Activated T-cell treated with anti-CD3 and anti-CD28 coated beads, Interleukin-2, amount 50 U/mL, for 1 hour (primary cell): ENCODE measurements around the gene ZSWIM4.
"Not testable (repeated sequence)": the region's sequence is repeated elsewhere in the genome, so short reads cannot be mapped to it uniquely, and the experiment has no call there.

Experiments
- DNase-seq: peaks from one replicate; pipeline ENCODE4 v3.0.0-alpha.2; 2020

The ZSWIM4 gene

DNA sequence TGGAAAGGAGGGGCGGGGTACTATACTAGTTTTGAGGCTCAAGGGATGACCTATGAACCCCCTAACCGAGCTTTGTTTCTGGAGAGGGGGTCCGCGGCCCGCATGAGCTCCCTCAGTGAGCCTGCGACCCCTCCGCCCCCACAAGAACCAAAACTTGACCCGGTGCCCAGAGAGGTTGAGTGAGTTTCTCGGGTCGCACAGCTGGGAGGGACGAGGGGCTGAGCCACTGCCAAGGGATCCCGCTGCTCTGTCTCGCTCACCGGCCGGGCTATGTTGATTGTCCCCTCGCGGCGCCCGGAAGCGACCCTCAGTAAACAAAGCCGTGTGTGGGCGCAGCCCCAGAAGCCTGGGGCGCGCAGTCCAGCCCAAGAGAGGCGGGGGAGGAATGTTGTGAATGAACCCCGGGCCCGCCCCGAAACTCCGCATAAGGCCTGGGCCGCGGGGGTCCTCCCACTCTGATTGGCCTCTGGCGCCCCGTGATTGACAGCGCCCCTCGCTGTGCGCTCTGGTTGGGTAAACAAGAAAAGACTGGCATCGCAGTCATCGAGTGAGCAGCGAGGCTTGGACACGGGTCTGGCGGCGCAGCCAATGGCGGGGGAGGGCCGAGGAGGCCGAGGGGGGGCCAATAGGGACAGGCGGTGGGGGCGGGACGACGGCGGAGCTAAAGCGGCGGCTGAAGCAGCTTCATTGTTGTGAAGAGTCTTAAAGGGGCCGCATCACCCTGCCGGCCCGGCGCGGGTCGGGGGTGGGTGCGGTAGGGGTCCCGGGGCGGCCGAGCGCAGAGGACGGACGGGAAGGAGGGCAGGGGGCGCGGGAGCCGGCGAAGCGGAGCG lies at the start of gene ZSWIM4:
TSS of gene ZSWIM4 (plus strand) at position 687 of the 833 bp plus-strand sequence. CDS start 206 bp downstream, outside the sequence.
- peak; percentile 84 for DNase-seq

DNA sequence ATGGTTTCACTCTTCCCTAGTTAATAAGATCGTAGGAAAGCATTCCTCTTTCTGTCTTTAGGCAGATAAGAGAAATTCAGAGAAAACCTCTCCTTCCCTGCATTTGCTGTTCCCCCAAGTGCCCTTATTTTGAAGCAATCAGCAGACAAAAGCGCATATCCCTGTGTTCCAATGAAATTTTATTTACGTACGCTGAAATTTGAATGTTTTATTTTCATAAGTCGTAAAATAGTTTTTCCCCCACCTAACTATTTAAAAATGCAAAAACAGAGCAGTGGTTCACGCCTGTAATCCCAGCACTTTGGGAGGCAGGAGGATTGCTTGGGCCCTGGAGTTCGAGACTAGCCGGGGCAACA lies 48.2 kb upstream of the ZSWIM4 start:
- DNase-seq, result no peak

DNA sequence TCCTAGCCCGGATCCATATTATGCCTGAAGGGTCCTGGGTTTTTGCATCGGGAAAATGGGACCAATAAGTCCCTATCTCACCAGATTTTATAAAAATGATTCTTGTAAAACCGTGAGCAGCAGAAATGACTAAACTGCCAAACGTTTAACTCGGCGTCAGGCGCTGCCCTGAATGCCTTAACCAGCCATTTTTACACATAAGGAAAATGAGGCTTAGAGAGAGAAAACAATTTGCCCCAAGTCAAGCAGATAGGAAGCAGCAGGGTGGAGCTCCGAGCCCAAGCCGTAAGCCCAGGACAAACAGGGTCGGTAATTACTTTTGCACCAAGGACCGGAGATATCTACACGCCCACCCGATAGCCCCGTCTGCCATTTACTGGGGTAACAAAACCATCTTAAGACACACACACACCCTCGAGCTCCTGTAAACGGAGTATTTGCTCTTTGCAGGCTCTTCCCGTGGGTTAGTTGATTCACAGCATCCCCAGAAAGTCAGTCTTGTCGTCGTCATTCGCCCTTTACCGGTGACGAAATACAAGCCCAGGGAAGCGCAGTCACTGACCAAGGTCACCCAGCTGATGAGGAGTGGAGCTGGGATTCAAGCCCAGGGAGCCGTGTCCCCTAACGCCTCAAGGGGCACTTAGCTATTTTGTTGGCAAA lies 46.9 kb upstream of the ZSWIM4 start:
- no peak for DNase-seq

DNA sequence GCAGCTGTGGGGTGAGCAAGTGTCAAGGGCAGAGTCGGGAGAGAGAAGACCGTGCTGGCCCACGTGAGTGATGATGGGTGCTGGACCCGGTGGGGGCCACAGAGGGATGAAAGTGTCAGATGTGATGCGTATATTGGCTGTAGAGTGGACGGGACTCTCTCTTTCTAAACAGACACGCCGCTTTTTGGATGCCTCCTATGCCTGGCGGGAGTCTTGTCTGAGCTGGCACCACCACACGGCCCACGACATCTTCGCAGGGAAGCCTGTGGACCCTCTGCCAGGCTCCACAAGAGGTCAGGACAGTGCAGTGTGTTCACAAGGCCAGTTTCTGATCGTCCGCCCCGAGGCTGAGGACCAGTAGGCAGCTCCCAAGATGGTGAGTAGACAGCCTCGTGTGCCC lies 43.8 kb upstream of the ZSWIM4 start:
- no peak for DNase-seq

DNA sequence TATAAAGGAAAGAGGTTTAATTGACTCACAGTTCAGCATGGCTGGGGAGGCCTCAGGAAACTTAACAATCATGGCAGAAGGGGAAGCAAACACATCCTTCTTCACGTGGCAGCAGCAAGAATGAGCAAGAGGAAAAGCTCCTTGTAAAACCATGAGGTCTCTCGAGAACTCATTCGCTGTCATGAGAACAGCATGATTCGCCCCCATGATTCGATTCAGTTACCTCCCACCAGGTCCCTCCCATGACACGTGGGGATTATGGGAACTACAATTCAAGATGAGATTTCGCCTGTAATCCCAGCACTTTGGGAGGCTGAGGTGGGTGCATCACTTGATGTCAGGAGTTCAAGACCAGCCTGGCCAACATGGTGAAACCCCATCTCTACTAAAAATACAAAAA lies 41.6 kb upstream of the ZSWIM4 start:
- not testable (repeated sequence) for DNase-seq

DNA sequence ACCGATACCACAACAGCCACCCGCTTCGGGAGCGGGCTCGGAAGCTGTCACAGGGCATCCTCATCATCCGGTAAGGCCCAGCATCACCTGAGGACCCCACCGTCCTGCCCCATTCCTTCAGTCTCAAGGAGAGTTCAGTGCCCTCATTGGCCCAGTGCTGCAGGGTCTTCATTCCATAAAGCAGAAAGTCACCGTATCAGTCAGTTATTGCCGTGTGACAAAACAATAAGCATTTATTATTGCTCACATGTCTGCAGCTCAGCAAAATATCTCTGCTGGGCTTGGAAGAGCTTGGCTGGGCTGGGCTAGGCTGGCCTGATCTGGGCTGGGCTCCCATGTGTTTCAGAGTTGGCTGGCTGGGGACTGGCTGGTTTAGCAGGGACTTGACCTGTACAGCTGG lies 39.0 kb upstream of the ZSWIM4 start:
- no peak for DNase-seq

DNA sequence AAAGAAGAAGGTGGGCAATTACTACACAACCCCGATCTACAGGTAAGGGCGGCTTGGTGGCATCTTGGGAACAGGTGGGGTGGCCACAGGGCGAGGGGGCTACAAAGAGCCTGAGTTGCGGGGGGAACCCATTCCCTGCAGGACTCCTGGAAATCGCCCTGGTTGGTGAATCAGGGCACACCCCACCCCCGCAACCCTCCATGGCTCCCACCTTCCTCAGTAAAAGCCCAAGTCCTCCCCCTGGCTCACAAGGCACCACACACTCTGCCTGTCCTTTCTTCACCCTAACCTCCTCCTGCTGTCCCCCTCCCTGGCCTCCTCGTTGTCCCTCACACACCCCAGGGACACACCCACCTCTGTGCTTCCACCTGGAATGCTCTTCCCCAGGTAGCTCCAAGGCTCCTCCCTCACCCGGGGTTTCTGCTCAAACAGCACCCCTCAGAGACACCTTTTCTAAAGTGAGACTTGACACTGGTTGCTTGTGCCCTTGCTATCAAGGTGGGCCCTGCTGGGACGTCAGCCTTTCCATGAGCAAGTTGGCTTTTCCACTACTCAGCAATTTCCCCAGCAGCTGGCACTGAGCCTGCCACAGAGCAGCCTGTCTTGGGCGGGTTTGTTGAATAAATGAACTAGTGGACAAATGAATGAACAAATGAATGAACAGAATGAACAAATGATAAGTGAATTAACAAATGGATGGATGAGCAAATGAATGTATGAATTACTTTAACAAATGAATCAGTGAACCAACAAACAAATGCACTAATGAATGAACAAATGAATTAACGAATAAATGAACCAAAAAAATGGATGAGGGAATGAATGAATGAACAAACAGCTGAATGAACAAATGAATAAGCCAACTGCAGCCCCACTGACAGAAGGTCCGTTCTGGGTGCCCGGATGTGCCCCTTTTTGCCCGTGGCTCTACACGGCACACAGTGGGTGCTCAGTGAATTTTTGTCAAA lies 37.2 kb upstream of the ZSWIM4 start:
- DNase-seq, result no peak

DNA sequence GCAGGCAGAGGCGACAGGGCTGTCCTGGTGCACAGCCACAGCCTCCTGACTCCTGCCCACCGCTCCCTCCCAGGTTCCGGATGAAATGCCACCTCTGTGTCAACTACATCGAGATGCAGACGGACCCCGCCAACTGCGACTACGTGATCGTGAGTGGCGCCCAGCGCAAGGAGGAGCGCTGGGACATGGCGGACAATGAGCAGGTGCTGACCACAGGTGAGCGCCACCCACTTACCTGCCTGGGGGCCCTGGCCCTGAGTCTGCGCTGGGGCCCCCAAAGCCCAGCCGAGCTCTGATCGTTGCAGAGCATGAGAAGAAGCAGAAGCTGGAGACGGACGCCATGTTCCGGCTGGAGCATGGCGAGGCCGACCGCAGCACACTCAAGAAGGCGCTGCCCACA lies 36.4 kb upstream of the ZSWIM4 start:
- DNase-seq, result no peak

DNA sequence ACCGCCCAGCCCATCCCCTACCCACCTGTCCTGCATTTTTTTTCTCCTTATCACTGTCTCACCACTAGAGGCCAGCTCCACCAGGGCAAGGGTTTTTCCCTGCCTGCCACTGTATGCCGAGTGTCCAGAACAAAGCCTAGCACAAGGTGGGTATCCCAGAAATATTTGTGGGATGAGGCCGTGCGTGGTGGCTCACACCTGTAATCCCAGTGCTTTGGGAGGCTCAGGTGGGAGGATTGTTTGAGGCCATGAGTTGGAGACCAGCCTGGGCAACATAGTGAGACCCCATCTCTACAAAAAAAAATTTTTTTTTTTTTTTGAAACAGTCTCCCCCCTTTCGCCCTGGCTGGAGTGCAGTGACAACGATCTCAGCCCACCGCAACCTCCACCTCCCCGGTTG lies 33.8 kb upstream of the ZSWIM4 start:
- DNase-seq, result no peak

DNA sequence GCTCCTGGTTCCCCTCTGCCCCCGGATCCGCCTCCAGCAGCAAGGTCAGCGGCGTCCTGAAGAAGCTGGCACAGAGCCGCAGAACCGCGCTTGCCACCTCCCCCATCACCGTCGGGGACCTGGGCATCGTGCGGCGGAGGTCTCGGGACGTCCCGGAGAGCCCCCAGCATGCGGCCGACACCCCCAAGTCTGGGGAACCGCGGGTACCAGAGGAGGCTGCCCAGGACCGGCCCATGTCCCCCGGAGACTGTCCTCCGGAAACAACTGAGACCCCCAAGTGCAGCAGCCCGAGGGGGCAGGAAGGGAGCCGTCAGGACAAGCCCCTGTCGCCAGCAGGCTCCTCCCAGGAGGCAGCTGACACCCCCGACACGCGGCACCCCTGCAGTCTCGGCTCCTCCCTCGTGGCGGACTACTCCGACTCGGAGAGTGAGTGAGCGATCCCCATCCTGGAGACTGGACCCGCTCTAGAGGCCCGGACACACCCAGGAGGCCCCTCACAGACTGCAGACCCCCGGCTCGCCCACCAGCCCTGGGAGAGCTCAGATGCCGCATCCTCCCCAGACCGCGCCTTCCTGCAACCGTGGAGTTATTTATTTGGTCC lies 32.5 kb upstream of the ZSWIM4 start:
- no peak for DNase-seq

DNA sequence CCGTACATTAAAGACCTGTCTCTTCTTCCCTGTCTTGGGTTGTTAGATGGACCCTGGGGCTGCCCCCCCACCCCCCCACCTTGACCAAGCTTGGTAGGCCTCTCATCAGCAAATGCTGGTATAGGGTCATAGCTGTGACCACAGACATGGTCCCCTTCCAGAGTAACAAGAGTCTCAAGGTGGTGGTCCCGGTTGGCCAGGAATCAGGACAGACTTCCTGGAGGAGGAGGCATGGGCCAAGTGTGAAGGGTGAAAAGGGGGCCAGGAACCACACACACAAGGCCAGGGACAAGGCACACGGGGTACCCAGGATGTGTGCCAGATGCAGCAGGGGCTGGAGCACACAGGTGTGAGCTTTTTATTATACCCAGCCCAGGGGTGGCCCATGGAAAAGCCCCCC lies 32.0 kb upstream of the ZSWIM4 start:
- DNase-seq, result no peak

DNA sequence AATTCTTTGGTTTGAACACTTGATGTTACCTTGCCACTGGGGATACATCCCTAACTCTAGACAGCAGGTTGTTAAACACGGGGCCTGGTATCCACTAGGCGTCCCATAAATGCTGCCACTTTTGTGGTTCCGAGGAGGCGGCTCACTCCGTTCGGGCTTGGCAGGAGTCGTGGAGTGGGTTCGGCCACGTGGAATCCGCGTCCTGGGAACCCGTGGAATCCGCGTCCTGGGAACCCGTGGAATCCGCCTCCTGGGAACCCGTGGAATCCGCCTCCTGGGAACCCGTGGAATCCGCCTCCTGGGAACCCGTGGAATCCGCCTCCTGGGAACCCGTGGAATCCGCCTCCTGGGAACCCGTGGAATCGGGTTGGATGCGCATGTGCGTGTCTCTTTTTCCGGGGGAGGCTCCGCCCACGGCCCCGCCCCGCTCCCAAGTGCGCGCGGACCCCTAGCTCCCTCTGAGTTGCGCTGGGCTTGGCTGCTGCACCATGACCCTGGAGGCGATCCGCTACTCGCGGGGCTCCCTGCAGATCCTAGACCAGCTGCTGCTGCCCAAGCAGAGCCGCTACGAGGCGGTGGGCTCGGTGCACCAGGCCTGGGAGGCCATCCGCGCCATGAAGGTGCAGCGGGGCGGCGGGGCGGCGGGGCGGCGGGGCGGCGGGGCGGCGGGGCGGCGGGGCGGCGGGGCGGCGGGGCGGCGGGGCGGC lies 31.0 kb upstream of the ZSWIM4 start, which contains the start of gene MRI1:
TSS of gene MRI1 (plus strand) at position 422 of the 707 bp plus-strand sequence. CDS start at position 489, 67 bp downstream.
- peak; percentile 78 for DNase-seq

DNA sequence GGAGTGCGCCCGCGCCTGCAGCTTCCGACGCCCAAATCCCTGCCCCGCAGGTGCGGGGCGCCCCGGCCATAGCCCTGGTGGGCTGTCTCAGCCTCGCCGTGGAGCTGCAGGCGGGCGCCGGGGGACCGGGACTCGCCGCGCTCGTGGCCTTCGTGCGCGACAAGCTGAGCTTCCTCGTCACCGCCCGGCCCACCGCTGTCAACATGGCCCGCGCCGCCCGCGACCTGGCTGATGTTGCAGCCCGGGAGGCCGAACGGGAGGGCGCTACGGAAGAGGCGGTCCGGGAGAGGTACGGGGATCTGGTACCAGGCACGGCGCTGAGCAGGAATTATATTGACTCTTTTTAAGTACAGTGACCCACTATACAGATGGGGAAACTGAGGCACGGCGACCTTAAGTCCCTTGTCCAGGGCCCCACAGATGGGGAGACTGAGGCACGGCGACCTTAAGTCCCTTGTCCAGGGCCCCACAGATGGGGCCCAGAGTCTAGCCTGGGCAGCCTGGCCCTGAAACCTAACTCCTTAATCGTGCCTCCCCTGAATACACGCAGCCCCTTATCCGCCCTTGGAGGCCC lies 30.3 kb upstream of the ZSWIM4 start:
- DNase-seq, result peak; percentile 59

DNA sequence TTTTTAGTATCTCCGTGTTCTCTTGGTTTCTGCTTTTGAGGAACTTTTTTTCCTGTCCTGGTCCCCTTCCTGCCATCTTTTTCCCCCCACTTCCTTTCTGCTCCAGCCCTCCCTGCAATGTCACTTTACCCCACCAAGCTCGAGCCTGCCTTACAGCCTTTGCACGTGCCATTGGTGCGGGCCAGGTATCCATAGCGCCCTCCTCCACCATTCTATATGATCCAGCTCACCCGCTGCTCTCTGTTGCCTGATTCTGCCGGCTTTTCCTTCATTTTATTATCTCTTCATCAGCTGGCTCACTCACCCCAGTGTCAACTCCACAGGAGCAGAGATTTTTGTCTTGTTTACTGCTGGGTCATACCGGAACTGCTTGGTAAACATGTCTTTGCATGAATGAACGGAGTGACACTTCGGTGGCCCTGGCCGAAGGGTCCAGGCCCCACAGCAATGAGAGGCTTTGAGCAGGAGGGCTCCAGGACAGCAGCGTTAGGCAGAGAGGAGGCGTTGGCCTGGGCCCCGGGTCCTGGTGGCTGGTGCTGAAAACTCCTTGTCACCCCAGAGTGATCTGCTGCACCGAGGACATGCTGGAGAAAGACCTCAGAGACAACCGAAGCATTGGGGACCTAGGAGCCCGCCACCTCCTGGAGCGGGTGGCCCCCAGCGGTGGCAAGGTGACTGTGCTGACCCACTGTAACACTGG lies 29.7 kb upstream of the ZSWIM4 start:
- no peak for DNase-seq

DNA sequence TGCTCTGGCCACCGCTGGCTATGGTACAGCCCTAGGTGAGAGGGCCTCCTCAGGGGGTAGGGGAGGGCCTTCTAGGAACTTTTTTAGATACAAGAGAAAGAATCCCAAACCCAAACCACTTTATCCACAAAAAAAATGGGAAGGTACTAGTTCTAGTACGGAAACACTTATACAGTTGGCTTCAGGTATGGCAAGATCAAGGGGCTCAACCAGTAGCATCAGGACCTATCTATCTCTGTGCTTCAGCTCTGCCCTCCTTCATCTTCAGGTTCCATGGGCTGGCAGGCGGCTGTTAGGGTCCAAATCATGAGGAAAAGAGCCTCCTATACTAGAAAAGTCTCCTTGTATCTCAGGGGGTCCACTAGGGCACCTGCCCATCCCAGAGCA lies 29.2 kb upstream of the ZSWIM4 start:
- no peak for DNase-seq

DNA sequence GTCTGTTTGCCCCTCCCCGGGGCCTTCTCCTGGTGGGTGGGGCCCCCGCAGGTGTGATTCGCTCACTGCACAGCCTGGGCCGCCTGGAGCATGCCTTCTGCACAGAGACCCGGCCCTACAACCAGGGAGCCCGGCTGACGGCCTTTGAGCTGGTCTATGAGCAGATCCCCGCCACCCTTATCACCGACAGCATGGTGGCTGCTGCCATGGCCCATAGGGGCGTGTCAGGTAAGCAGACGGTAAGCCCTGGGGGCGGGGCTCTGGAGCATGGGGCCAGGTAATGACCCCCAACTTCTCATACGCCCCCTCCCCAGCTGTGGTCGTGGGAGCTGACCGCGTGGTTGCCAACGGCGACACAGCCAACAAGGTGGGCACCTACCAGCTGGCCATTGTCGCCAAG lies 26.7 kb upstream of the ZSWIM4 start:
- DNase-seq, result no peak

DNA sequence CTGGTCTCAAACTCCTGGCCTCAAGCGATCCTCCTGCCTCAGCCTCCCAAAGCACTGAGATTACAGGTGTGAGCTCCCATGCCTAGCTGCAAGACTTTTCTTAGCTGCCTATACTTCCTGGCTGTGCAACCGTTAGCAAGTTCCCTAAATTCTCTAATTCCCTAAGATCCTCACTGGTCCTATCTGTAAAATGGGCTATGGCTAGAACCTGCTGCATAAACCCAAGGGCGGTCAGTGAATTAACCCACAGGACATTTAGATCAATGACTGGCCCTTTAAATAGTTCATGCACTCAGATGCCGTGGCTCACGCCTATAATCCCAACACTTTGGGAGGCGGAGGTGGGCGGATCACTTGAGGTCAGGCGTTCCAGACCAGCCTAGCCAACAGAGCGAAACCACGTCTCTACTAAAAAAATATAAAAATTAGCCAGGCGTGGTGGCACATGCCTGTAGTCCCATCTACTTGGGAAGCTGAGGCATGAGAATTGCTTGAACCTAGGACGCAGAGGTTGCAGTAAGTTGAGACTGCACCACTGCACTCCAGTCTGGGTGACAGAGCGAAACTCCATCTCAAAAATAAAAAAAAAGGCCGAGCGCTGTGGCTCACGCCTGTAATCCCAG lies 25.1 kb upstream of the ZSWIM4 start:
- no peak for DNase-seq

DNA sequence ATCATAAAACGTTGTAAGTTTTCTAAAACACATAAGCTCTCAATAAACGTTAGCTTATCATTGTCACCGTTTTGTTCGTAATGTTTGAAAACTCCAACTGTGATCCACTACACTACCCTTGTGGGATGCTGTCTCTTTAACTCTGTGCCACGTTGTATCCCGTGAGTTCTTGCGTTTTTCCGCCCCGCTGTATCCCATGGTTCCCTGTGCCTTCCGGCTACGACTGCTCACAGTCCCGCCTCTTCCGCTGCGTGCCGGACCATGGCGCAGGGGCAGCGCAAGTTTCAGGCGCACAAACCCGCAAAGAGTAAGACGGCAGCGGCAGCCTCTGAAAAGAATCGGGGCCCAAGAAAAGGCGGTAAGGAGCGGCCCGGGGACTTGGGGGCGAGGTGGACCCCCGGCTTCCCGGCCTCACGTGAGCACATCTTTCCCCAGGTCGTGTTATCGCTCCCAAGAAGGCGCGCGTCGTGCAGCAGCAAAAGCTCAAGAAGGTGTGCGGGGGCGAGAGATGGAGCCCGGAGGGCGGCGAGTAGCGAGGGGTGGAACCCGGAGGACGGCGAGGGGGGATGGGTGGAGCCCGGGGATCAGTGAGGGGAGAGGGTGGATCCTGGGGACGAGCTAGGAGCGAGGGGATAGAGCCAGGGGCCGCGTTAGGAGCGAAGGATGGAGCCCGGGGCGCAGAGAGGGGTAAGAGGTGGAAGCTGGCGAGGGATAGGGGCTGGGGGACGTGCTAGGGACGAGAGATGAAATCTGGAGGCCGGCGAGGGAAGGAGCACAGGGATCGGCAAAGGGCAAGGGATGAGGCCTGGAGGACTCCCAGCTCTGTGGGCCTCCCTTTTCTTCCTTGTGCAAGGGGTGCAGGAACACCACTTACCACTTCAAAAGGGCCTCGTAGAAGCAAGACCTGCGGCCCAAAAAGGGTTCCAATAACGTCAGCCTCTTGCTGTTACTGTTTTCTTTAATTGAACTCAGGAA lies 20.7 kb upstream of the ZSWIM4 start, which contains the start of gene C19orf53:
TSS of gene C19orf53 (plus strand) at position 240 of the 975 bp plus-strand sequence. CDS start at position 262, 22 bp downstream.
- peak; percentile 80 for DNase-seq

DNA sequence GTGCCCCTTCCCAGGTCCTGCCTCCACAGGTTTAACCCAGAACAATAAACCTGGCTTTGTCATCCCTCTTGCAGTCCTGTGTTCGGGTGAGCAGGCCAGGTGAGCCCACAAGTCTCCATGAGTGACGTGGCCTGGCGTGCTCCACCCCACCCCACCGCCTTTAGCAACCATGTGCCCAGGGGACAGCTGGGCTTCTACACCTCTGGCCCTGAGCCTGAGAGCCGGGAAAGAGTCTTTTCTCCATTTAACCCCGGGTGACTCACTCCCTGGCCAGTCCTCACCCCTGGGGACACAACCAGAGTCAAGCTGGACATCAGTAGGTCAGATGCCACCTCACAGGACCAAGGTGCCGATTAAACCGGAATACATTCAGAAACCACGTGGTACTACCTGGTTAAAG lies 16.8 kb upstream of the ZSWIM4 start:
- DNase-seq, result no peak
